Measurements from ENCODE around the gene SLC22A25.

DNA sequence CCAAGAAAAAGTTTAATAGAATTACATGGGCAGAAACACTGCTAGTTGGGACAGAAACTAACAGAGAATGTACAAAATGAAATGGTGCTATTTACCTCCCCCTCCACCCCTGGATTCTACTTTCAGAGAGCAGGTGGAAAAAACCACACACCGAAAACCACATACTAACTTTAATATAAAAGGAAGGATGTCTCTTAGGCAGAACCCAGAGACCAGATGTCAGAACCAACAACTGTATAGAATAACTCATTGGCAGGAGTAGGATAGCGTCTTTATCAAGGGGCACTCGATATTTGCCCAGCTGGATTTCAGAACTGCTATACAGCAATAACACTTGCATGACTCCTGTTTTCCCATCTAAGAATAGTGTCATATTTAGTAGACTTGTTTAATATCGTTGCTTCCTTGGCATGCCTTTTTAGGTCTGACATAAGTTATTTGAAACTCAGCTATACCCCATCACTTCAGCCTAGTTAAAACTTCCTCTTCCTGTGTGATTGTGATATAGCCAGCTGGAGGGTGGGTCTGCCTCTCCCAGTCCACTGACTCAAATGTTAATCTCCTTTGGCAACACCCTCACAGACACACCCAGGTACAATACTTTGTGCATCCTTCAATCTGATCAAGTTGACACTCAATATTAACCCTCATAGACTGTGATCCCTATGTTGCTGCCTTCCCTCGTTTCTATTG, 1.2 kb downstream of the SLC22A25 start:
- no peak for TF ChIP-seq EZH2 (IDR thresholded peaks at IDR 0.05; ENCODE audit: low read length, missing control alignments)
- TF ChIP-seq, protein P1, sequence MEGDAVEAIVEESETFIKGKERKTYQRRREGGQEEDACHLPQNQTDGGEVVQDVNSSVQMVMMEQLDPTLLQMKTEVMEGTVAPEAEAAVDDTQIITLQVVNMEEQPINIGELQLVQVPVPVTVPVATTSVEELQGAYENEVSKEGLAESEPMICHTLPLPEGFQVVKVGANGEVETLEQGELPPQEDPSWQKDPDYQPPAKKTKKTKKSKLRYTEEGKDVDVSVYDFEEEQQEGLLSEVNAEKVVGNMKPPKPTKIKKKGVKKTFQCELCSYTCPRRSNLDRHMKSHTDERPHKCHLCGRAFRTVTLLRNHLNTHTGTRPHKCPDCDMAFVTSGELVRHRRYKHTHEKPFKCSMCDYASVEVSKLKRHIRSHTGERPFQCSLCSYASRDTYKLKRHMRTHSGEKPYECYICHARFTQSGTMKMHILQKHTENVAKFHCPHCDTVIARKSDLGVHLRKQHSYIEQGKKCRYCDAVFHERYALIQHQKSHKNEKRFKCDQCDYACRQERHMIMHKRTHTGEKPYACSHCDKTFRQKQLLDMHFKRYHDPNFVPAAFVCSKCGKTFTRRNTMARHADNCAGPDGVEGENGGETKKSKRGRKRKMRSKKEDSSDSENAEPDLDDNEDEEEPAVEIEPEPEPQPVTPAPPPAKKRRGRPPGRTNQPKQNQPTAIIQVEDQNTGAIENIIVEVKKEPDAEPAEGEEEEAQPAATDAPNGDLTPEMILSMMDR (conservative IDR thresholded peaks at IDR 0.05 in 1 of 2, IDR thresholded peaks at IDR 0.05 in 1 of 2; ENCODE audit: low read depth in 1 of 2, low read length in 2 of 2), result no peak

All from fibroblast of lung (primary cell).